IMR-90 (cell line): ENCODE data around the gene TCF20. TPM values are rescaled to one million over a fixed set of nuclear protein-coding genes. Genes with fewer than 3 reads are reported as not detected.

ENCODE experiments used
- ATAC-seq: fragments of 200-7000 bp; cut with Tn5 transposase; 2 replicates; pipeline ENCODE4 v1.9.1; 2020; ENCODE audit warnings: low read depth, mild to moderate bottlenecking, moderate library complexity
- BruUV-seq: library from RNA; stranded (reverse); fragments of 400-500 nt; replicated peaks from 2 replicates; lab custom pipeline; 2021; lab: Mats Ljungman, UMichigan
- CTCF ChIA-PET: fragments of 300-600 bp; formaldehyde crosslinking; extraction: SDS; loops from one replicate; lab custom pipeline; 2021; ENCODE audit warnings: antibody characterized with exemption; lab: Yijun Ruan, JAX
- POLR2A ChIA-PET: fragments of 300-600 bp; sonication (Branson Sonifier 250); formaldehyde crosslinking; loops from one replicate; lab custom pipeline; 2022; ENCODE audit warnings: antibody characterized with exemption; ENCODE audit not compliant: unreplicated experiment; lab: Charles Lee
- DNase-seq: peaks from one replicate; pipeline ENCODE4 v3.0.0; 2013
- H2AFZ ChIP-seq: replicated peaks from 2 replicates; pipeline ENCODE3; 2013; ENCODE audit warnings: low read length, mild to moderate bottlenecking; ENCODE audit not compliant: poor library complexity
- H2AK5ac ChIP-seq: 2 replicates; pipeline ENCODE4 v1.6.1; 2013; ENCODE audit warnings: low read depth, low read length, inconsistent platforms
- H2AK9ac ChIP-seq: replicated peaks from 2 replicates; pipeline ENCODE3; 2013; ENCODE audit warnings: mild to moderate bottlenecking, low read depth, low read length, moderate library complexity; ENCODE audit not compliant: poor library complexity
- H2BK120ac ChIP-seq: 2 replicates; pipeline ENCODE4 v1.6.1; 2013; ENCODE audit warnings: low read depth, low read length, inconsistent platforms
- H2BK15ac ChIP-seq: 3 replicates; pipeline ENCODE4 v1.6.1; 2013; ENCODE audit warnings: low read depth, low read length, inconsistent platforms
- H2BK20ac ChIP-seq: 2 replicates; pipeline ENCODE4 v1.6.1; 2013; ENCODE audit warnings: low read depth, mild to moderate bottlenecking, inconsistent platforms, low read length, moderate library complexity
- H2BK5ac ChIP-seq: 2 replicates; pipeline ENCODE4 v1.6.1; 2013; ENCODE audit warnings: mild to moderate bottlenecking, low read depth, low read length, inconsistent platforms; ENCODE audit not compliant: poor library complexity, severe bottlenecking
- H3K14ac ChIP-seq: replicated peaks from 2 replicates; pipeline ENCODE4 v1.6.1; 2013; ENCODE audit warnings: low read depth, low read length, inconsistent platforms
- H3K18ac ChIP-seq: 2 replicates; pipeline ENCODE4 v1.6.1; 2013; ENCODE audit warnings: low read depth, low read length, control low read depth
- H3K23ac ChIP-seq: 2 replicates; pipeline ENCODE4 v1.6.1; 2013; ENCODE audit warnings: low read depth, low read length, inconsistent platforms
- H3K27ac ChIP-seq: 2 replicates; pipeline ENCODE4 v1.5.1; 2013; ENCODE audit warnings: mild to moderate bottlenecking, control low read depth, low read length; ENCODE audit not compliant: insufficient read depth
- H3K27me3 ChIP-seq: 2 replicates; pipeline ENCODE4 v1.6.1; 2013; ENCODE audit warnings: low read length; ENCODE audit not compliant: control insufficient read depth, insufficient read depth
- H3K36me3 ChIP-seq: 2 replicates; pipeline ENCODE4 v1.6.1; 2013; ENCODE audit warnings: low read length, mixed read lengths; ENCODE audit not compliant: control insufficient read depth, insufficient read depth
- H3K4ac ChIP-seq: 2 replicates; pipeline ENCODE4 v1.6.1; 2013; ENCODE audit warnings: low read depth, low read length, inconsistent platforms
- H3K4me1 ChIP-seq: 2 replicates; pipeline ENCODE4 v1.6.1; 2013; ENCODE audit warnings: low read length, mixed read lengths; ENCODE audit not compliant: control insufficient read depth, insufficient read depth
- H3K4me2 ChIP-seq: 2 replicates; pipeline ENCODE4 v1.6.1; 2013; ENCODE audit warnings: low read depth, mild to moderate bottlenecking, control low read depth, low read length, moderate library complexity
- H3K4me3 ChIP-seq: 2 replicates; pipeline ENCODE4 v1.5.1; 2013; ENCODE audit warnings: low read depth, mild to moderate bottlenecking, control low read depth, low read length, moderate library complexity; ENCODE audit not compliant: insufficient read depth
- H3K56ac ChIP-seq: 2 replicates; pipeline ENCODE4 v1.6.1; 2013; ENCODE audit warnings: low read length, inconsistent platforms; ENCODE audit not compliant: insufficient read depth; ENCODE audit errors: extremely low read depth
- H3K79me1 ChIP-seq, 2 experiments: 2 replicates each; pipeline ENCODE4 v1.6.1; 2013; ENCODE audit warnings: low read length in 2 of 2, inconsistent platforms in 1 of 2, low read depth in 1 of 2
- H3K9ac ChIP-seq: 2 replicates; pipeline ENCODE4 v1.6.1; 2013; ENCODE audit warnings: low read depth, low read length, control low read depth
- H3K9me1 ChIP-seq: 2 replicates; pipeline ENCODE4 v1.6.1; 2013; ENCODE audit warnings: low read length, inconsistent platforms; ENCODE audit not compliant: insufficient read depth
- H3K9me3 ChIP-seq: 2 replicates; pipeline ENCODE4 v1.6.1; 2013; ENCODE audit warnings: low read length; ENCODE audit not compliant: control insufficient read depth, insufficient read depth
- H4K20me1 ChIP-seq: 2 replicates; pipeline ENCODE4 v1.6.1; 2013; ENCODE audit warnings: low read length, inconsistent platforms; ENCODE audit not compliant: insufficient read depth
- H4K5ac ChIP-seq: 2 replicates; pipeline ENCODE4 v1.6.1; 2013; ENCODE audit warnings: mild to moderate bottlenecking, low read depth, low read length, control low read depth
- H4K8ac ChIP-seq, 2 experiments: 2 replicates each; pipeline ENCODE4 v1.6.1; 2013; ENCODE audit warnings: low read depth in 2 of 2, low read length in 2 of 2, control low read depth in 1 of 2, inconsistent platforms in 1 of 2
- H4K91ac ChIP-seq: 2 replicates; pipeline ENCODE4 v1.6.1; 2013; ENCODE audit warnings: low read depth, low read length, inconsistent platforms; ENCODE audit not compliant: insufficient read depth
- CEBPB ChIP-seq: IDR thresholded peaks from 2 replicates; pipeline ENCODE4 v1.6.1; 2012; ENCODE audit warnings: low read depth, low read length, improper control_type of control experiment
- MAZ ChIP-seq: IDR thresholded peaks from 2 replicates; pipeline ENCODE4 v1.6.1; 2012; ENCODE audit warnings: low read depth, mild to moderate bottlenecking, low read length, improper control_type of control experiment, moderate library complexity, borderline replicate concordance
- MXI1 ChIP-seq: IDR thresholded peaks from 2 replicates; pipeline ENCODE4 v1.6.1; 2012; ENCODE audit warnings: low read depth, mild to moderate bottlenecking, low read length, moderate library complexity, borderline replicate concordance
- NFE2L2 ChIP-seq: fragments of 150-350 bp; IDR thresholded peaks from 2 replicates; pipeline ENCODE4 v1.6.1; 2016; ENCODE audit warnings: low read depth, mild to moderate bottlenecking, low read length
- RAD21 ChIP-seq: IDR thresholded peaks from 2 replicates; pipeline ENCODE4 v1.6.1; 2012; ENCODE audit warnings: low read length, improper control_type of control experiment
- SMC3 ChIP-seq: fragments of 150-350 bp; IDR thresholded peaks from 2 replicates; pipeline ENCODE4 v1.6.1; 2016; ENCODE audit warnings: low read depth, mild to moderate bottlenecking, antibody characterized with exemption, low read length, moderate library complexity
- WGBS, 2 experiments: methylation state at CpG; one replicate each; pipeline versions ENCODE4 v1.1.5 to v1.1.7; 2013; ENCODE audit warnings: missing lambda C conversion rate in 2 of 2; ENCODE audit not compliant: insufficient read length in 1 of 2; ENCODE audit errors: extremely low coverage in 2 of 2; 5-methylcytosine and 5-hydroxymethylcytosine counted together
- dilution Hi-C: fragments of 300-500 bp; cut with HindIII; formaldehyde crosslinking; loops from one replicate; pipeline ENCODE4 v1.14.3; 2018; ENCODE audit warnings: low sequenced_read_pairs; ENCODE audit not compliant: unreplicated experiment
- in situ Hi-C: fragments of 300-500 bp; cut with MboI; formaldehyde crosslinking; loops from 3 replicates; pipeline ENCODE4 v1.14.3; 2019; ENCODE audit warnings: low sequenced_read_pairs, inconsistent platforms, mixed read lengths
- intact Hi-C: fragments of 100-400 bp; cut with micrococcal nuclease; formaldehyde crosslinking; loops from 2 replicates; pipeline ENCODE4 v1.10.0; 2022
- polyA plus RNA-seq, 3 experiments: library from polyadenylated mRNA; depleted of rRNA; stranded (reverse); fragments of >200 nt; gene quantifications; 2 replicates each; pipeline ENCODE4 v1.2.3, GENCODE V29; 2012; ENCODE audit warnings: low replicate concordance in 1 of 3
- total RNA-seq: library from RNA; depleted of rRNA; stranded (reverse); fragments of >200 nt; gene quantifications from 2 replicates; pipeline ENCODE4 v1.2.3, GENCODE V29; 2012
- TF ChIP-seq, protein P1 (sequence below): conservative IDR thresholded peaks from 2 replicates; pipeline ENCODE4 v1.5.1; 2012; ENCODE audit warnings: mild to moderate bottlenecking, low read depth, low read length, improper control_type of control experiment

The TCF20 gene
- total and polyA plus RNA-seq, 2 of the 4 experiments (the other 2 are of a cell fraction), result 8.9 to 23.7 TPM

DNA sequence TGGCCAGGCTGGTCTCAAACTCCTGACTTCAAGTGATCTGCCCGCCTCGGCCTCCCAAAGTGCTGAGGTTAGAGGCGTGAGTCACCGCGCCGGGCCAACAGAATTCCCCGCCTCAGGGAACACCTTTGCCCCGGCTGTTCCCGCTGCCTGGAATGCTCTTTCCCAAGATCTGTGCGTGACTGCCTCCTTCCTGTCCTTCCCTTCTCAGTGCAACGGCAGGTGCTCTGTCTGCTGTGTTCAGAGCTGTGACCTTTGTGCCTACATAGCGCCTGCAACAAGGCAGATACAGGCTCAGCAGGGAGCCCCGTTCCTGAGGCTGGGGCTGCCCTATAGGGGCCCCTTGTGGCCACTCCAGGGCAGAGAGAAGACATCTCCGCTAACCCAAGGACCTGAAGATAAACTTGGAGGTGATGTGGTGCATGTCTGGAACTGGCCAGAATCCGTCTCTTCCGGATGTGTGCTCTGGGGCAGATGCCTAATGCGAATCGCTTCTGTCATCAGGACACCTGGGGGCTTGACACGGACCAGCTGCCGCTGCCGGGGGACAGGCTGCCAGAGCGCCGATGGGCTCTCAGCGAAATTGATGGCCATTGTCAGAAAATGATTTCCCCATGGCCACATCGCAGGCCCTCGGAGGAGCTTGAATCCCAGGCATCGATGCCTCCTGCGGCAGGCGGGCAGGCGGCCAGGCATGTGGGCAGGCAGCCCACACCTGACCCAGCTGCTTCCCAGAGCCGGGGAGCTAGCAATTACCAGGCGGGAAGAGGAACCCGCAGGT lies 43.5 kb upstream of the TCF20 start:
- Histone ChIP-seq H3K4me2 (no peak overlapping the region), H4K8ac (no peak overlapping the region), H3K4me3 (no peak overlapping the region), H3K9me1 (no peaks in the 10 kb centered on the region), H4K91ac (no peak overlapping the region), H3K9me3 (no peaks in the 10 kb centered on the region), H3K18ac (no peak overlapping the region), H2BK20ac (no peak overlapping the region), H3K27ac (no peak overlapping the region), H3K27me3 (peaks cover 24% of the 10 kb centered on the region), H3K4me1 (no peaks in the 10 kb centered on the region), H3K4ac (no peak overlapping the region), H3K23ac (no peak overlapping the region), H2BK5ac (no peak overlapping the region), H4K20me1 (peaks cover 6% of the 10 kb centered on the region), H3K79me1 (no peaks in the 10 kb centered on the region), H2AFZ (peak overlapping the region; percentile 72), H3K9ac (no peak overlapping the region), H2BK15ac (no peak overlapping the region), H3K36me3 (no peaks in the 10 kb centered on the region), H3K56ac (no peak overlapping the region), H3K14ac (no peak overlapping the region), H2BK120ac (no peak overlapping the region), H2AK5ac (no peak overlapping the region), H2AK9ac (no peak overlapping the region), H4K5ac (no peak overlapping the region)
- intact Hi-C loops, result loop anchor here (1.0 to 5.0 kb wide), 2 partner anchors 145 to 222 kb away; partner anchors contain the start of gene NDUFA6
- ChIA-PET POLR2A (no interaction called here), CTCF (no interaction called here)
- DNase-seq (peak; percentile 54), ATAC-seq (peak; percentile 84)
- 39% methylated on average over 21 of the region's 33 CpGs; no CpG with 5 or more reads in 1 of the 2 experiments for WGBS, 2 experiments
- in situ Hi-C loops, result no loop called here
- TF ChIP-seq NFE2L2 (no peak), SMC3 (peak; percentile 41), MAZ (no peak), RAD21 (peak; percentile 58), CEBPB (peak; percentile 24; the same call in 1 of the 2 replicates), MXI1 (no peak)
- TF ChIP-seq, protein P1, sequence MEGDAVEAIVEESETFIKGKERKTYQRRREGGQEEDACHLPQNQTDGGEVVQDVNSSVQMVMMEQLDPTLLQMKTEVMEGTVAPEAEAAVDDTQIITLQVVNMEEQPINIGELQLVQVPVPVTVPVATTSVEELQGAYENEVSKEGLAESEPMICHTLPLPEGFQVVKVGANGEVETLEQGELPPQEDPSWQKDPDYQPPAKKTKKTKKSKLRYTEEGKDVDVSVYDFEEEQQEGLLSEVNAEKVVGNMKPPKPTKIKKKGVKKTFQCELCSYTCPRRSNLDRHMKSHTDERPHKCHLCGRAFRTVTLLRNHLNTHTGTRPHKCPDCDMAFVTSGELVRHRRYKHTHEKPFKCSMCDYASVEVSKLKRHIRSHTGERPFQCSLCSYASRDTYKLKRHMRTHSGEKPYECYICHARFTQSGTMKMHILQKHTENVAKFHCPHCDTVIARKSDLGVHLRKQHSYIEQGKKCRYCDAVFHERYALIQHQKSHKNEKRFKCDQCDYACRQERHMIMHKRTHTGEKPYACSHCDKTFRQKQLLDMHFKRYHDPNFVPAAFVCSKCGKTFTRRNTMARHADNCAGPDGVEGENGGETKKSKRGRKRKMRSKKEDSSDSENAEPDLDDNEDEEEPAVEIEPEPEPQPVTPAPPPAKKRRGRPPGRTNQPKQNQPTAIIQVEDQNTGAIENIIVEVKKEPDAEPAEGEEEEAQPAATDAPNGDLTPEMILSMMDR, result peak; percentile 46
- BruUV-seq, result no TSS peak
- dilution Hi-C loops, result no loop called here
